Left colon (tissue), 2 donors: ENCODE measurements around the gene FAM50A. TPM values are rescaled to one million over a fixed set of nuclear protein-coding genes. Genes with fewer than 3 reads are reported as not detected.
A peak's percentile ranks its signal among the peaks of the same experiment; 100 is the strongest.

Experiments
- ATAC-seq: fragments of 200-7000 bp; cut with Tn5 transposase; one replicate; pipeline ENCODE4 v1.9.1; 2020; ENCODE audit warnings: mild to moderate bottlenecking, moderate library complexity
- DNase-seq, 2 donors: peaks; one replicate each; pipeline ENCODE4 v3.0.0-alpha.2; 2020
- intact Hi-C, 2 donors: fragments of 100-400 bp; cut with DNase I in 1 of 2; cut with micrococcal nuclease in 1 of 2; formaldehyde crosslinking; loops; one replicate each; pipeline versions ENCODE4 v1.11.2 to v1.14.0; 2022; cut with DNase I, micrococcal nuclease
- total RNA-seq, 2 donors: library from RNA; stranded (reverse); fragmentation: NEBNext Ultra II Directional; extraction: Animal tissue kit (Norgen Biotek cat#: 25700); gene quantifications; one replicate each; pipeline ENCODE4 v1.2.1, GENCODE V29; 2021
- donor health status: DM: no; HTN: no; CAD: no.
- donor health status: DM: yes; HTN: yes; CAD: no.

Gene FAM50A
- total RNA-seq, 2 donors from 2014 or later, result 44.4 to 56.7 TPM

DNA sequence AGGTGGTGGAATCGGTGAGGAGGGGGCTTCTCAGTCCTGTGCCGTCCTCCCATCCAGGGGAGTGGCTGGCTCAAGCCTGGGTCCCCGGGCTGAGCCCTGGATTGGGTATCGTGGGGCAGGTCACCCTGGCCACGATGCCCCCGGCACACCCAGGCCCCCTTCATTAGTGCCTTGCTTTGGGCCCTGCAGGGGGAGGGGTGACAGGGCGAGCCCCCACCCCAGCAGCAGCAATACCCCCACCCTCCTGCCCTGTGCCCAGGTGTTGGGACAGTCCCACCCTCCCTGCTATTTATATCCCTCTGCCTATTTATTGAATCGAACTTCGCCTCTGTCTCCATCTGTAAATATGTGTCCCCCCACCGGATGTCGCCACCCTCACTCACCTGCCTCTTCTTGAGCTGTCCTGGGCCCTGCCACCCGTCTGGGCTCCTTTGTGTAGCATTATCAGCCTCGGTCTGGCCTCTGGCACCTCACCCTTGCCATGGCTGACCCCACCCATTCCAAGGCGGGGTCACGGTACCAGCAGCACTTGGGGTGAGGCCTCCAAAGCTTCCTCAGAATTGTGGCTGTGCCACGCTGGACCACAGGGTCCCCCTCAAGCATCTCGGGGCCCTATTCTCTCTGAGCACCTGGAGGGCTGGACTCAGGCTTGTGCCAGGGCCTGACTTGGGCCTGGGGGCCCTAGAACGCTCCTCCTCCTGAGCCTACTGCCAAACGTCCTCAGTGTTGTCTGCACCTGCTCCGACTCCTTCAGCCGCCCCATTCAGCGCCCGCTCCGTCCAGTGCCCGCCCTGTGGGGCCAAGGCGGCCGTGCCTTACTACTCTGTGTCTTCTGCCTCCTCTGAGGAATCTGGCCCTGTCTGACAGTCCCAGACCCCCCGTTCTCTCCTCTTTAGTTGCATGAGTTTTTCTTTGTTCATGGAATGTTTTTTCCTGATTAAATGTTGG lies 29.0 kb downstream of the FAM50A start:
- ATAC-seq (peak; percentile 68), DNase-seq (peak in 1 of 2 donors; percentile 29)
- intact Hi-C loops, result no loop called here

DNA sequence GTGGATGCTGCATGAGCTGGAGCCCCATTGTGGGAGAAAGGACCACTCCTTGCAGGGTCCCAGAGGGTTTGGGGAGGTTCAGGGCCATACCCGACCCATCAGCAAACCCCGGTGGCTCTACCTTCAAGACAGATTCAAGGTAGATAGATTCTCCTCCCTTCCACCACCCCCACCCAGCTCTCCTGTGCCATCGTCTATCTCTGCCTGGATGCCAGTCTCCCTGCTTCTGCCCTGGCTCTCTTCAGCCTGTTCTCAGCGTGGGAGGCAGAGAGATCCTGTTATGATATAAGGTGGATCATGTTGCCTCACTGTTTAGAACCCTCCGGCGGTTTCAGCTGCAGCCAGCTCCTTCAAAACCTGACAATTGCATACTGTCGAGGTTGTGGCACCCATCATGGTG lies 29.7 kb downstream of the FAM50A start:
- ATAC-seq (no peak), DNase-seq (no peak)
- intact Hi-C loops, result no loop called here

DNA sequence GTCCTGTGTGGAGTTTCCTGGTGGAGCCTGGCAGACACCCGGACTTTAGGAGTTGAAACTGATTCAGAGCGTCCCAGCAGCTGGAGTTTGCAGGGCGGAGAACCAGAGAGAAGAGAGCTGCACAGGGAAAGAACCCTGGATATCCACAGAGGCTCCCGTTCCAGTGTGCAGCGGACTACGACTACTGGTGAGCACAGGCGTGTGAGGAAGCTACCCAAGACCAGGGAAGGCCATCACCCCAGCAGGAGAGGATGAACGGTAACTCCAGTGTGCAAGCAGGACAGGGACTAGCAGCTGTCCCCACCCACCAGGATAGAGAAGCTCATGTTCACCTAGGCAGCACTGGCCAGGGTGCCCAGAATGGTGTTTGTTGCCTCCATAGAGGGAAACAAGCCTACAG lies 32.9 kb downstream of the FAM50A start:
- DNase-seq (no peak), ATAC-seq (no peak)
- intact Hi-C loops, result no loop called here

DNA sequence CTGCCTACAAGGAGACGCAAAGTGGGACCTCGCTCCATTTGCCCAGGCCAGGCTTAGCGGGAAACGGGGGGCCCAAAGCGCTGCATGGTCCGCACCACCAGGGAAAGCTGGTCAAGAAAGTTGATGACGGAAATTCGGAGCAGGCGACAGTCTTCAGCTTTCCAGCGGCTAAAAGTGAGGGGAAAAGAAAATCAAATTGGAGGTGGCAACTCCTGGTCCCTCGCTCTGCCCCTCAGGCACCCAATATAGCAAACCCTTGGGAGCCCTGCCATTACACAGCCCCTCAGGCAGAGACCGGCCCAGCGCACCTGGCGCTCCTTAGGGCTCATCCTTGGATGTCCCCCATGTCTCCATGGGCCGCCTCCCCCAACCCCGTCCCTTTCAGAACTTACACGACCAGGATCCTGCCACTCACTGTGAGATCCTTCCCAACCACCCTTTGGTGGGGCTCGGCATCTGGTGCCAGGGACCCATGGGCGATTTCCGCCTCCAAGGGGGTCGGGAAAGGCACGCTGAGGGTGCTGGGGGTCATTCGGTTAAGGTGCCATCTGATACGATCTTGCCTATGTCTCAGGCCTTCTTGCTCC lies 34.0 kb downstream of the FAM50A start:
- ATAC-seq, result no peak

DNA sequence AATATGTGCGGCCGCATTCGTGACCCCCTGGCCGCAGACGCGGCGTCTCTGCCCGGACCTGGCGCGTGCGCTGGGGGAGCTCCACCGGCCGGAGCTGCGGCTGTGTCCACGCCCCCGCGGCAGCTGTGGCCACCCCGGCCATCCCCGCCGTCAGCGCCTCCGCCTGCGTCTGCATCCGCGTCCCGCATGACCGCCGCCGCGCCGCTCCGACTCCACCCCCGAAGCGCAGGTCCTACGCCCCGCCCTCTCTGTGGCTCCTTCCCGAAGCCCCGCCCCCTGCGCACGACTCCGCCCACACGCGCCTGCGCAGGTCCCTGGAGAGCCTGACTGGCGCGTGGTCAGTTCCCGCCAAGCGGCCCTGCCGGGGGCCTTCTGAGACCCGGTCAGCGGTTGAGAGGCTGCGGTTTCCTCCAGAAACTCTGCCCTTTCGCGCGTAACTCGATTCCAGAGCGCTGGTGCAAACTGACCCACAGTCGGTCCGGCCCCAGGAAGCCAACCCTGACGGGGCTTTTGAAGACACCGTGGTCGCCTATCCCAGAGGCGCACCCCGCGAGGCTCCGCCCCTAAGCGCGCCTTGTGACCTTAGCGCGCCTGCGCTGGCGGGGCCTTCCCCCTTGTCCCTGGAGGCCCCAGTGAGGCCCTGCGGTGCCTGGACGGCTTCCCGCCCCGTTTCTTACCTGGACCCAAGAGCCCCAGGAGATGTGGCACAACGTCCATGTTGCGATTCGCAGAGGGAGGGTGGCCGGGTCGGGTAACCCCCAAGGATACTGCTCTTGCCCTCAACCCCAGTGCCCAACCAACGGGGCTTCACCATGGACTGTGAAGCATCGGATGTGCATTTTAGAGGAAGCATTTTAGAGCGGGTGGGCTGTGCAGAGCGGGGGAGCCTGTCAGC lies 35.0 kb downstream of the FAM50A start, which contains the start of gene LAGE3:
Gene LAGE3 (minus strand): TSS at position 554 of the 895 bp plus-strand sequence. CDS start 366 bp downstream, at position 188.
- ATAC-seq (peak; percentile 94), DNase-seq (peak; percentile 91 to 95)
- intact Hi-C loops, result no loop called here

More for the DNA sequence above, 34.0 kb downstream of the FAM50A start:
- no peak for DNase-seq
- intact Hi-C loops, result no loop called here

DNA sequence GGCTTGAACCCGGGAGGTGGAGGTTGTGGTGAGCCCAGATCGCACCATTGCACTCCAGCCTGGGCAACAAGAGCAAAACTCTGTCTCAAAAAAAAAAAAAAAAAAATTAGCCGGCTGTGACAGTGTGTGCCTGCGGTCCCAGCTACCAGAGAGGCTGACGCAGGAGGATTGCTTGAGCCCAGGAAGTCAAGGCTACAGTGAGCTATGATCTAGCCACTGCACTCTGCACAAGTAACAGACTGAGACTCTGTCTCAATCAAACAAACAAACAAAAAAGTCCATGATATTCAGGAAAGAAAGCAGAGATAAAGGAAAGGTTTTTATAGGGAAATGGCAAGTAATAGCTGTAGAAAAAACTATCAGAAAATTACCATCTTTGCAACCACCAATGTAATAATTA lies 37.3 kb downstream of the FAM50A start:
- ATAC-seq (no peak), DNase-seq (no peak)
- intact Hi-C loops, result no loop called here

DNA sequence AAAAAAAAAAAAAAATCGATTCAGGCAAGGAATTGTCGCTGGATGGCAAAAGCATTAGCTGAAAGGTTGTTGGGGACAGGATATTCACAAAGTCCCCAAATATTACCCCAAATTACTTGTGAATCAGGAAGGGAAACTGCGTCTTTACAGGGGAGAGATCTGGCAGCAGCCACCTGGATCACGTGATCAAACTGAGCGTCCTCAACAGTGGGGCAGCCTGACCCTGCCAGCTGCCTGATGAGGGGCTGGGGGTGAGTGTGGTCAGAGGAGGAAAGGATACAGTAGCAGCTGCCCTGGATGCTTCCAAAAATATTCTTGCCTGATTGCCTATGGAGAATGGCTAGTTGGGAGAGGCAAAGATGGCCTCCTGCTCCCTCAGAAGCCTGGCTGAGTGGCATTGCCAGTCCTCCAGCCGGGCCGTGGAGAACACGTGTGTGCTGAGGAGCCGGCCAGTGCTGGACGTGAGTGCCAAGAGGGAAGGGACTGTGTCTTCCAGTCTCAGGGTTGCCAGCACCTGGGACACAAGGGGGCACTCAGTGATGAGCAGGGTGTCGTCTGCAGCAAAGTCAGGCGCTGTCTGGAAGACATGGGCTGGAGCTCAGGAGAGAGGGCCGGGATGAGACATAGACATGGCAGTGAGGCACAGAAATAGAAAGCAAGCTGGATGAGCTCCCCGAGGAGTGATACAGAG lies 38.1 kb downstream of the FAM50A start:
- ATAC-seq (no peak), DNase-seq (no peak)
- intact Hi-C loops, result no loop called here

DNA sequence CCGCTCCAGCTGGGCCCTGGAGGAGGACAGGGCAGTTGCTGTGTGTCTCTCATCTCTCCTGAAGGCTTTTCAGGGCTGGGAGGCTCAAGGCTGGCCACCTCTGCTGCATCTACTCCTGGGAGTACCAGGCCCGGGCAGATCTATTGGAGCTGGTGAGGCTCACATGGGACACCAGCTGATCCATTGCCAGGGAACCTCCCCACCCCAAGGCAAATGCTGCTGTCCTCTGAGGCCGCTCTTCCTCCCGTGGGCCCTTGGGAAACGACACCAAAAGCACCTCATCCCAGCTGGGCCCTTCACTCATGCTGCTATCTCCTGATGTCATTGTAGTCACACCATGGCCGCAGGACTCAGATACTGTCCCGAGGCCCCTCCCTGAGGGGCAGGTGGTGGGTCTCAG lies 38.8 kb downstream of the FAM50A start:
- intact Hi-C loops, result no loop called here
- no peak for ATAC-seq
- no peak for DNase-seq

DNA sequence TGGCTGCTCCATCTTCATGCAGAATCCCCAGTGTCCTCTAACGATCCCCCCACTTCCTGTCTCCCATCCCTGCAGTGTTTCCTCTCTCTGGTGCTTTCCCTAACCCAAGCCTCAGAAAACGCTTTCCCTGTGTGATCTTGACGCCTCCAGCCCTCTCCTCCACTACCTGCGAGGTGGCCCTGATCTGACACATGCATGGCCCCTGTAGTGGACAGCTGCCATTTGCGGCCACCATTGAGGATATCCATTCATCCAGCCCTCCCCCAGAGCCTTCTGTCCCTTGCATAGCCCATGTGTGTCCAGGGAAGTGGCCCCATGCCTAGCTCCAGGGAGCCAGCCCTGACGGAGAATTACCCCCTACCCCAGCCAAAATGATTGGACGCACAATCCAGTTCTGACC lies 39.4 kb downstream of the FAM50A start:
- ATAC-seq (no peak), DNase-seq (no peak)
- intact Hi-C loops, result no loop called here

DNA sequence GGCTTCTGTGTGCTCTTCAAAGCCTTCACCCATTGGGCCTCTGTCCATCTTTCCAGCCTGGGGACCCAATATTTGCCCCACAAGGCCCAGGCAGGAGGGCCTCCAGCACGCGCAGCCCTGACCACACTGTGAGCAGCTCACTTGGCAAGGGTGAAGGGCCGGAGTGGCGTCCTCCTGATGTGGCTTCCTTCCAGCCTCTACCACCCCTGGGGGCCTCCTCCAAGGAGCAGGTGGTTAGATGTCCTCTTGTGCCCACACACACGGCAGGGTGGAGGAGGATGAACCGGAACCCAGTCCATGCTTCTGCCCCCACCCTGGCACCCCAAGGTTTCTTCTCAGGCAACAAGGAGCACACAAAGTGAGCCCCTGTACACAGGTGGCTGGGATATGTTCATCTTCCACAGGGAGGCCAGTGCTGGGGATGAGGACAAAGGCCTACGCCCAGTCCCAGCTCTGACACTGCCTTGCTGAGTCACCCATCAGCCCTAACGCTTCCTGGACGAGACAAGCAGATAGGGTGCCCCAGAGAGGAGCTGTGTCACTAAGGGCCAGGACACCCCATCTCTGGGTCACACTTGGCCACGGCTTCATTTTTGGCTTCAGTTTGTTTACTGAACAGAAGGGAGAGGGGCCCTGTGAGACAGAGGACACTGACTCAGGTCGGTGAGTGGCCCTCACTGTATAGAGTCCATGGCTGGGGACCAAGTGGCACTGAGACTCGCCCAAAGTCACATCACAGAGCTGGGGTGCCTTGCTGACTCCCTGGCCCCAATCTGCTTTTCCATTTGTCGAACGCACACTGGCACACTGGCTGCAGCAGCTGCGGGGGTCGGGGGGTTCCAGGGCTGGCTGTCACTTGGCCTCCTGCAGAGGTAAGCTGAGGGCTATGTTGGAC lies 40.6 kb downstream of the FAM50A start:
- intact Hi-C loops, result no loop called here
- ATAC-seq, result peak; percentile 38
- DNase-seq, result no peak

DNA sequence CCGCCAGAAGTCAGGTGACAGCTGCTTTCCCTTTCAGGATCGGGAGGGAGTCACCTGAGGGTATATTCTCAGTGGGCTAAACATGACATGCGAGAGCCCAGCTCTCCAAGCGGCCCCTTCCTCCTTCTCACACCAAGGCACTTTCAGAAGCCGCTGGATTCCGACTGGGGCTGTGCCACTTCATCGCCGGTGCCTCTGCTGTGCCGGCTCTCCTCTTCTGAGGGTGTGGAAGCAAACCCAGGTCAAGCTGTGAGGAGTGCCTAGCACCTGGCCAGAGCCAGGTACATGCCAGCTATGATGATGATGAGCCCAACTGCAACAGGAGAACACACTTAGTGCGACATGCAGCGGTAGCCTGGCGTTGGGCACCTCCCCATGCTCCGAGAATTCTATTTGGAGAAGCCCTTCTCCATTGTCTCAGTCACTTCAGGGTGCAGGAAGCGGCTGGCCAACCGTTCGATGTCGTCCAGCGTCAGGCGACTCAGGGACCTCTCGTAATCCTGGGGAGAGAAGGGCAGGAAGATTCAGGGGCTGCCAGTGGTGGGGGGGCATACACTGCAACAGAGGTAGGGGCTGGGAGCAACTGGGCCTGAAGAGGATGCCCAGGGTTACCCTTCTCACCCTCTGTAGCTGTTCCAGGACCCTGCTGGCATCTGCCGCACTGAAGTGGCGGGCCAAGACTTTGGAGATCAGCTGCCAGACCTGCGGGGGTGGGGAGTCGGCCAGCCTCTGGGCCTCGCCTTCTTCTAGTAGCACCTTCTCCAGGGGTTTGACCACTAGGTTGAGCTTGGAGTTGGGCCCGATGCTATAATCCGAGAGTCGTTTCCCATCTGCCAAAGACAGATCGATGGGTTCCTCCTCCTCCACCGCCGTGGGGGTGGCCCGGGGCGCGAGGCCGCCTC lies 41.5 kb downstream of the FAM50A start:
- DNase-seq (no peak), ATAC-seq (no peak)
- intact Hi-C loops, result no loop called here

DNA sequence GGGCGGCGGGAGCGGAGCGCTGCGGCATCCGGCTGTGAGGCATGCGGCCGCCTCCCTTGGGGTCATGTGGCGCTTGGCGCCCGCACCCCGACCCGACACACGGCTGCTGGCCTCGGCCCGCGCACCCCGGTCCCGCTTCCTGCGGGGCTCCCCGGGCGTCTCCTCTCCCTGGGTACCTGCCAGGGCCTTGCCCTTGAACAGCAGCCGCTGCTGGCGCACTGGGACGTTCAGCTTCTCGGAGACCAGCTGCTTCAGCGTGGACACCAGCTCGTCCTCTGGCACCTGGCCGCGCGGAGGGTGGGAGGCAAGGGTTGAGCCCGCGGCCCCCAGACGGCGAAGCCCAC lies 42.1 kb downstream of the FAM50A start:
- DNase-seq, result peak in 1 of 2 donors; percentile 44
- ATAC-seq, result peak; percentile 12
- intact Hi-C loops, result no loop called here

DNA sequence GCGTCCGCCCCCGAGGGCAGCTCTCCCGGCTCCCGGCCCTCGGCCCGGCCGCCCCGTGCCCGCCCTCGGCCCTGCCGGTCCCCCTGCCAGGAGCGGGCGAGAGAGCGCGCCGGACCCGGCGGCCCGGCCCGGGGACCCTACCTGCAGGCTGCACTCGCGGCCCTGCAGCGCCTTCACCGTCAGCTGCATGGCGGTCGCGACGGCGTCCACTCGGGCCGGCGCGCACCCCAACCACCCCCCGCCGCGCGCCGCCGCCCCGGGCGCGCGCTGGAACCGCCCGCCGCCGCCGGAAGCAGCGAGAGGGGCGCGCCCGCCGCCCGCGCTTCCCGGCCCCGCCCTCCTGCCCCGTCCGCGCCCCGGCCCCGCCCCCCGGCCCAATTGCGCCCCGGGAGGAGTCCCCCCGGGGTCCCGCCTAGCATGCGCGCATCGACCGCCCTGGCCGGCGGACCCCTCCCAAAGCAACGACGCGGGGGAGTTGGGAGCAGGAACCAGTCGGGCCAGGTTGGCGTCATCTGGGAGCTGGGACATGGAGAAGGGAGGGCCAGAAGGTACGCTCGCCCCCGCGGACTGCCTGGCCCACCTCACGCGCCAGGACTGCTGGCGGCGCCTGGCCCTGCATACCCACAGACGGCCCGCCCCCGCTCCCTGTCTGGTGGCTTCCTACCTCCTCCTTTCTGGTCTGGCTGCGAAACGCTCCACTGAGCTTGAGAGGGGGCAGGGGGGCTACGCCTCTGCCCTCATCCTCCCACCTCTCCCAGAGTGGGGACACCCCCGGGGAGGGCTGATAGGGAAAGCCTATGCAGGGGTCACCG lies 42.7 kb downstream of the FAM50A start, which contains the start of gene UBL4A:
Gene UBL4A (minus strand): TSS at position 220 of the 812 bp plus-strand sequence. CDS start 31 bp downstream, at position 189.
- intact Hi-C loops, result no loop called here
- DNase-seq (peak; percentile 59 to 66), ATAC-seq (peak; percentile 48)

DNA sequence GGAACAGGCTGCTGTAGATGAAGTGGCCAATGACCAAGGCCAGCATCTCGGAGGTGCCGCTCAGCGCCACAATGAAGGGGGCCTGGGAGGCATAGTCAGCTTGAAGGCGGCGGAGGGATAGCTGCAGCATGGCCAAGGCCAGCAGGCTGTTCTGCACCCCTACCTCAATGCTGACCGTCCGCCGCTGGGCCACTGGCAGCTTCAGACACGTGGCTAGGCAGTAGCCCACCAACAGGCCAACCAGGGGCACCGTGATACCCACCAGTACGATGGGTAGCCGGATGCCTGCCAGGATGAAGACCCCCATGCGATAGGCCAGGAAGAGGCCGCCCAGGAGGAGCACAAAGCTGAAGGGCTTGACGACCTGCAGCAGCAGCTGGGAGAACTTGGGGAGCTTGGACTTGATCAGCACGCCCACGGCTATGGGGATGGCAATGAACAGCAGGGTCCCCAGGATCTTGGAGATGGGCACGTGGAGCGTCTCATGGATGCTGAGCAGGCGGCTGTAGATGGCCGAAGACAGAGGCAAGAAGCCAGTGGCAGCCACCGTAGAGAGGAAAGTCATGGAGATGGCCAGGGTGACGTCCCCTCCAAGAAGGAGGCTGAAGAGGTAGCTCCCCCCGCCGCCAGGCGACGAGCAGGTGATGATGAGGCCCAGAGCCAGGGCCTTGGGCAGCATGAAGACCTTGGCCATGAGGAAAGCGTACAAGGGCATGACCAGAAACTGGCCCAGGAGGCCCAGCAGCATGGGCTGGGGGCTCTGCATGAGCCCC lies 43.8 kb downstream of the FAM50A start:
- DNase-seq (no peak), ATAC-seq (no peak)
- intact Hi-C loops, result no loop called here
